WERI-Rb-1 (cell line): ENCODE measurements around the gene TMEM229A.

Source experiments
- DNase-seq: peaks from one replicate; pipeline ENCODE4 v3.0.0-alpha.2; 2020
- H3K27ac ChIP-seq: fragments of 250-450 bp; sonication (Bioruptor Pico); 2 replicates; pipeline ENCODE4 v1.5.1; 2020; ENCODE audit warnings: mild to moderate bottlenecking, moderate library complexity
- H3K27me3 ChIP-seq: fragments of 250-450 bp; sonication (Bioruptor Pico); 2 replicates; pipeline ENCODE4 v1.5.1; 2021; ENCODE audit warnings: mild to moderate bottlenecking, low read depth, moderate library complexity; ENCODE audit not compliant: insufficient read depth, severe bottlenecking
- H3K36me3 ChIP-seq: fragments of 250-450 bp; sonication (Bioruptor Pico); 2 replicates; pipeline ENCODE4 v1.5.1; 2020; ENCODE audit warnings: mild to moderate bottlenecking, moderate library complexity
- H3K4me3 ChIP-seq: 2 replicates; pipeline ENCODE4 v1.5.1; 2011; ENCODE audit warnings: low read depth, mild to moderate bottlenecking, control low read depth, low read length
- H3K9me3 ChIP-seq: fragments of 250-450 bp; sonication (Bioruptor Pico); 2 replicates; pipeline ENCODE4 v1.5.1; 2021; ENCODE audit warnings: mild to moderate bottlenecking, moderate library complexity; ENCODE audit not compliant: severe bottlenecking
- TF ChIP-seq, protein P1 (sequence below): IDR thresholded peaks from 2 replicates; pipeline ENCODE4 v1.5.1; 2011; ENCODE audit warnings: low read depth, mild to moderate bottlenecking, control low read depth, inconsistent platforms, low read length

TMEM229A gene

DNA sequence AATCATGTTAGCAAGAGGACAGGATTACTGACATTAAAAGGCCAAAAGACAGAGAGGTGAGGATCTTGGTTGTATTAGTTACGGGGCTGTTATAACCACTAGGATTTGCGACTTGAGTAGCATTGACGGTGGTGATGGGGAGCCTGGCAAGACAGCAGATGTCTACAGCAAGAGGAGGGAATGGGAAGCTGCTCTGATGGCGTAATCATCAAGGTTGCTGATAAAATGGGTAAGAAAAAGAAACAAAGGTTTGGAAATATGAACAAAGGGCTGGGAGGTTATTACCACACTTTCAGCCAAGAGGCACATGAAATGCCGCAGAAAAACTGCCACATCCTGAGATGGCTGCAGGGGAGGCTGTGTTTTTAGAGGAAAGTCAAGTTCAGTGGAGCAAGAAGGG, 33.9 kb downstream of the TMEM229A start:
- Histone ChIP-seq H3K4me3 (no peak overlapping the region), H3K27ac (no peak overlapping the region), H3K36me3 (no peaks in the 10 kb centered on the region), H3K27me3 (no peaks in the 10 kb centered on the region), H3K9me3 (peaks cover 2% of the 10 kb centered on the region)
- DNase-seq, result no peak
- TF ChIP-seq, protein P1, sequence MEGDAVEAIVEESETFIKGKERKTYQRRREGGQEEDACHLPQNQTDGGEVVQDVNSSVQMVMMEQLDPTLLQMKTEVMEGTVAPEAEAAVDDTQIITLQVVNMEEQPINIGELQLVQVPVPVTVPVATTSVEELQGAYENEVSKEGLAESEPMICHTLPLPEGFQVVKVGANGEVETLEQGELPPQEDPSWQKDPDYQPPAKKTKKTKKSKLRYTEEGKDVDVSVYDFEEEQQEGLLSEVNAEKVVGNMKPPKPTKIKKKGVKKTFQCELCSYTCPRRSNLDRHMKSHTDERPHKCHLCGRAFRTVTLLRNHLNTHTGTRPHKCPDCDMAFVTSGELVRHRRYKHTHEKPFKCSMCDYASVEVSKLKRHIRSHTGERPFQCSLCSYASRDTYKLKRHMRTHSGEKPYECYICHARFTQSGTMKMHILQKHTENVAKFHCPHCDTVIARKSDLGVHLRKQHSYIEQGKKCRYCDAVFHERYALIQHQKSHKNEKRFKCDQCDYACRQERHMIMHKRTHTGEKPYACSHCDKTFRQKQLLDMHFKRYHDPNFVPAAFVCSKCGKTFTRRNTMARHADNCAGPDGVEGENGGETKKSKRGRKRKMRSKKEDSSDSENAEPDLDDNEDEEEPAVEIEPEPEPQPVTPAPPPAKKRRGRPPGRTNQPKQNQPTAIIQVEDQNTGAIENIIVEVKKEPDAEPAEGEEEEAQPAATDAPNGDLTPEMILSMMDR, result no peak

DNA sequence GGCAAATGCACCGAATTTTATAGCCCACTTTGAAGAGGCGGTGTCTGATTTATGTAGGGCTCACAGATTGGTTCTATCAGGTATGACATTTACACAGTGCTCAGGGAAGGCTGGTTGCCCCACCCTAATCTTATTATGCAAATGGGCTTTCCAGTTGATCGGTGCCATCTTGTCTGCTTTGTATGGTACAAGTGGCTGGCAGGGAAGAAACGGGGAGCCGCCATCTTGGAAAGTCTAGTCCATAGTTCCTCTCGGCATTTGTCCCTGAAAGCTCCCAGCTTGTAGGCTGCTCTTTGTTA, 36.6 kb downstream of the TMEM229A start:
- H3K36me3 ChIP-seq, result no peaks in the 10 kb centered on the region
- TF ChIP-seq, protein P1, result no peak
- no peaks in the 10 kb centered on the region for H3K27me3 ChIP-seq
- H3K9me3 ChIP-seq, result no peaks in the 10 kb centered on the region
- no peak overlapping the region for H3K27ac ChIP-seq
- no peak overlapping the region for H3K4me3 ChIP-seq
- DNase-seq, result no peak

DNA sequence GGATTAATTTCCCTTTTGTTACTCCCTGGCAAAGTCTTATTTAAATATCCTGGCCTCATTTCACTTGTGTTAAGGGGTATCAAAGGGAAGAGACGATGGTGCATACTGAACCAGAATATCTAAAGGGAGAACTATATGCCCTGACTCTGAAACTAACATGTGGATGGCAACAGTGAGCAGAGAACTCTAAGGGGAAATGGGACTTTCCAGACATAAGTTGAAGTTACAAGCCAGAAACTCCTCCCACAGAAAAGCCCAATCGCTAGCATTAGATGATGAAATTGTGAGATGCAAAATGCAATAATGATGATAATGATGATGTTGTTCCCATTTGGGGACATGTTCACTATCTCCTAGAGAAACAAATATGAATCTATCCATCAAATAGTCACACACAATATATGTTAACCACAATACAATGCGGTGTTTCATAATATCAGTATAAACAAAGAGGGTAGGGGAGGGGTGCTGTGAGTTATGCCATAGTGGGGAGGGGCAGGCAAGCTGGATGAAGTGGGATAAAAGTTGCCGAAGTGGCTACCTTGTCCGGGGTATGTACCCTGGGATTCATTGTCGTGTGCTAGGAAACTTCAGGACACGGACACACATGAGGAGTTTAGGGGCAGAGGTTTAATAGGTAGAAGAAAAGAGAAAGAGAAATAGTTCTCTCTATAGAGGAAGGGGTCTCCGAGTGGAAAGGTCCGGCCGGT, 37.1 kb downstream of the TMEM229A start:
- Histone ChIP-seq H3K27me3 (no peaks in the 10 kb centered on the region), H3K36me3 (no peaks in the 10 kb centered on the region), H3K27ac (no peak overlapping the region), H3K4me3 (no peak overlapping the region), H3K9me3 (no peaks in the 10 kb centered on the region)
- TF ChIP-seq, protein P1, result no peak
- no peak for DNase-seq

DNA sequence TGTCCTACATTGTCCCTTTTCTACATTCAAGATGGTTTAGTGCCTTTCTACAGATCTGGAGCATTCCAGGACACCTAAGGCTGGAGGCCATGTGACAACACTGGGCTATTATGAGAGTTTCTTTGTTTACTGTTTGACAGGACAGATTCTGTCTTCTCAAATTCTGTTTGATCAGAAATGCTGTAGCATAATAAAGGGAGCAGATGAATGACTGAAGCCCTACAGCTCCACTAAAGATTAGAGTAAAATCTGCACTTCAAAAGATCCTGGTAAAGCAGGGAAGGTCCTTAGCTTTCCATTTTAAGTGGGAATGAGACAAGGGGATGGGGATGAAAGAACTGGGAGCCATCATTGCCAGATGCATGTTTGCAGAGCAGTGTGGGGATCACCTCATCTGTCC, 38.4 kb downstream of the TMEM229A start:
- Histone ChIP-seq H3K4me3 (no peak overlapping the region), H3K27me3 (no peaks in the 10 kb centered on the region), H3K27ac (no peak overlapping the region), H3K36me3 (no peaks in the 10 kb centered on the region), H3K9me3 (no peaks in the 10 kb centered on the region)
- no peak for DNase-seq
- TF ChIP-seq, protein P1, result no peak

DNA sequence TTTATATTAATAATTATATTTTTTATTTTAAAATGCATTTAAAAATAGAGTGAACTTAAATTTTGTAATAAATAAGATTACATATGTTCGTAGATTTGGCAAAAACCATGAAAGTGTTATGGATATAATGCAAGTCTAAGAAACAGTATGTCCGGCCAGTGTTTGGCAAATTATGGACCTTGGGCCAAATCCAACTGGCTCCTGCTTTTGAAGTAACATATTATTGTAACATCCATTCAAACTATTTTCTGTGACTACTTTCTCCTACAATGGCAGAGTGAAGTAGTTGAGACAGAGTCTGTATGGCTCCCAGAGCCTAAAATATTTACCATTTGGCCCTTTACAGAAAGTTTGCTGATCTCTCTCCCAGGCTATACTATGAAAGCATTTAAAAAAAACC, 38.9 kb downstream of the TMEM229A start:
- Histone ChIP-seq H3K4me3 (no peak overlapping the region), H3K27ac (no peak overlapping the region), H3K36me3 (no peaks in the 10 kb centered on the region), H3K9me3 (no peaks in the 10 kb centered on the region), H3K27me3 (no peaks in the 10 kb centered on the region)
- TF ChIP-seq, protein P1, result no peak
- DNase-seq, result no peak

DNA sequence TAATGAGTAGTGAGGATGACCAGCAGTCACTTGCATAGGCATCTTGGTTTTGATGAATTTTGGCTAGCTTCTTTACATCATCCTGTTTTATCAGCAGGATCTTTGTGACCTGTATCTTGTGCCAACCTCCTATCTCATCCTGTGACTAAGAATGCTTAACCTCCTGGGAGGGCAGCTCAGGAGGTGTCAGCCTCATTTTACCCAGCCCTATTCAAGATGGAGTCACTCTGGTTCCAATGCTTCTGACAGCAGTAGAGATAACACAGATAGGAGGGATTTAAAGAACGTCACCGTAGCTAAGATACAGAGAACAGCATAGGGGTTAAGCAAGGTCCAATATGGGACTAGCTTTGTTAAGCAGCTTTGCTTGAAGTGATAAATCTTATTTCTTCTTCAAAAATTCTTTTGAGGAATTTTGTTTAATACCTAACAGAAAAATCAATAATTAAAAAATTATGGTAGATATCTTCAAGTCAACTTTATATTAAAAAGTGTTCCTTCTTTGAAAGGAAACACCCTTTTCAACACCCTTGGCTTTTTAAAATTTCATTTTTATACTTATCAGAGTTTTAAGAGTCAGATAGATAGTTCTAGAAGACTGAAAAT, 39.9 kb downstream of the TMEM229A start:
- no peak overlapping the region for H3K27ac ChIP-seq
- H3K4me3 ChIP-seq, result no peak overlapping the region
- no peaks in the 10 kb centered on the region for H3K27me3 ChIP-seq
- no peaks in the 10 kb centered on the region for H3K36me3 ChIP-seq
- DNase-seq, result no peak
- TF ChIP-seq, protein P1, result no peak
- H3K9me3 ChIP-seq, result no peaks in the 10 kb centered on the region
